K562 (cell line): Measurements from ENCODE around the gene ATP5PO. TPM values are rescaled to one million over a fixed set of nuclear protein-coding genes. Genes with fewer than 3 reads are reported as not detected.

Source experiments
- ARID1B ChIP-seq: fragments of 450-650 bp; IDR thresholded peaks from 2 replicates; pipeline ENCODE4 v1.6.1; 2016; ENCODE audit warnings: antibody characterized with exemption, mild to moderate bottlenecking, inconsistent platforms
- CEBPZ ChIP-seq: fragments of 150-350 bp; IDR thresholded peaks from 2 replicates; pipeline ENCODE4 v1.6.1; 2014; ENCODE audit warnings: low read depth, mild to moderate bottlenecking, low read length, borderline replicate concordance
- FOXA3 ChIP-seq, 2 experiments: fragments of 450-650 bp in 1 of 2; sonication (generic) in 1 of 2; formaldehyde crosslinking; IDR thresholded peaks in 1 of 2; conservative IDR thresholded peaks in 1 of 2; 2 replicates each; pipeline versions ENCODE4 v1.4.0 to v1.8.0; 2020 to 2022; ENCODE audit warnings: mild to moderate bottlenecking in 2 of 2, missing genetic modification reagents in 1 of 2
- LCOR ChIP-seq: sonication (generic); formaldehyde crosslinking; IDR thresholded peaks from 2 replicates; pipeline ENCODE4 v1.8.0; 2022; ENCODE audit warnings: mild to moderate bottlenecking, missing genetic modification reagents
- MBD1 ChIP-seq: fragments of 250-450 bp; sonication (Bioruptor Pico); IDR thresholded peaks from 2 replicates; pipeline ENCODE4 v1.8.0; 2022; ENCODE audit warnings: inconsistent platforms
- NEUROD1 ChIP-seq: fragments of 150-350 bp; IDR thresholded peaks from 2 replicates; pipeline ENCODE4 v1.6.1; 2014; ENCODE audit warnings: borderline replicate concordance, low read length, low read depth; ENCODE audit not compliant: partially characterized antibody
- PBX2 ChIP-seq, 2 experiments: IDR thresholded peaks in 1 of 2; conservative IDR thresholded peaks in 1 of 2; 2 replicates each; pipeline ENCODE4 v1.6.1; 2016; ENCODE audit warnings: low read depth in 2 of 2, mild to moderate bottlenecking in 1 of 2, missing compliant biosample characterization in 1 of 2, missing genetic modification characterization in 1 of 2, moderate library complexity in 1 of 2
- PHB ChIP-seq: fragments of 250-450 bp; sonication (Bioruptor Pico); IDR thresholded peaks from 2 replicates; pipeline ENCODE4 v1.5.0; 2021
- POU5F1 ChIP-seq: fragments of 150-350 bp; IDR thresholded peaks from 2 replicates; pipeline ENCODE4 v1.6.1; 2014; ENCODE audit warnings: borderline replicate concordance, low read length, low read depth, mild to moderate bottlenecking; ENCODE audit not compliant: partially characterized antibody
- TARDBP ChIP-seq: fragments of 450-650 bp; IDR thresholded peaks from 2 replicates; pipeline ENCODE4 v1.6.1; 2016
- TEAD2 ChIP-seq: fragments of 450-650 bp; IDR thresholded peaks from 2 replicates; pipeline ENCODE4 v1.6.1; 2016; ENCODE audit warnings: missing genetic modification characterization, control low read depth, missing compliant biosample characterization
- ZBTB2 ChIP-seq: fragments of 450-650 bp; IDR thresholded peaks from 2 replicates; pipeline ENCODE4 v1.6.1; 2016; ENCODE audit warnings: antibody characterized with exemption
- ZNF263 ChIP-seq: sonication (generic); formaldehyde crosslinking; IDR thresholded peaks from 2 replicates; pipeline ENCODE4 v1.8.0; 2022; ENCODE audit warnings: mild to moderate bottlenecking, missing genetic modification reagents, borderline replicate concordance
- ZNF41 ChIP-seq: fragments of 250-450 bp; sonication (Bioruptor Pico); conservative IDR thresholded peaks from 2 replicates; pipeline ENCODE4 v1.4.0; 2020; ENCODE audit warnings: mild to moderate bottlenecking
- ZNF449 ChIP-seq: fragments of 250-450 bp; sonication (Bioruptor Pico); IDR thresholded peaks from 2 replicates; pipeline ENCODE4 v1.8.0; 2022; ENCODE audit warnings: moderate library complexity, mild to moderate bottlenecking, inconsistent platforms
- ZNF717 ChIP-seq: fragments of 250-450 bp; sonication (Bioruptor Pico); IDR thresholded peaks from 2 replicates; pipeline ENCODE4 v1.5.0; 2021
- polyA plus RNA-seq, 8 experiments: library from polyadenylated mRNA; depleted of rRNA in 4 of 8; stranded (reverse) in 5 of 8; unstranded in 3 of 8; fragments of >200 nt; fragmentation: Nextera tagmentation in 2 of 8; fragmentation: Illumina TruSeq in 1 of 8; extraction: Ambion mirVana in 2 of 8; extraction: Trizol in 1 of 8; gene quantifications; 2 replicates each; pipeline versions ENCODE4 v1.2.1 to v1.2.3, GENCODE V29; 2011 to 2014; ENCODE audit warnings: inconsistent platforms in 1 of 8, missing spikeins in 1 of 8
- total RNA-seq, 7 experiments: library from RNA; depleted of rRNA in 6 of 7; stranded (reverse); fragments of >200 nt in 6 of 7; fragmentation: Illumina TruSeq in 2 of 7; extraction: Trizol in 2 of 7; gene quantifications; 2 replicates each; pipeline versions ENCODE4 v1.2.1 to v1.2.3, GENCODE V29; 2011 to 2021; ENCODE audit warnings: low replicate concordance in 1 of 7

ATP5PO gene
- total and polyA plus RNA-seq, 9 of the 15 experiments (the other 6 are each of a cell fraction or from before 2014, with no cell fraction given): 367 to 2,722 (median 808) TPM

GRCh38 chr21:33947451-33948095, 32.0 kb upstream of the ATP5PO start (continued):
- TF ChIP-seq ZNF449 (no peak), ARID1B (peak; percentile 87), PHB (CRISPR knock-in tag) (no peak), MBD1 (CRISPR knock-in tag) (no peak), ZNF717 (CRISPR knock-in tag) (no peak), ZNF41 (CRISPR knock-in tag) (no peak), LCOR (CRISPR knock-in tag) (0 out of 2 replicates have a peak, but pooled peaks have one; percentile 18), POU5F1 (no peak), ZBTB2 (peak; percentile 56; the same call in 1 of the 2 replicates), TEAD2 (tag) (no peak), CEBPZ (no peak), FOXA3 (CRISPR knock-in tag; conservative IDR thresholded peaks at IDR 0.05 in 1 of 2, IDR thresholded peaks at IDR 0.05 in 1 of 2) (peak in 1 of 2 experiments; percentile 78; a peak in 1 of 4 replicates), ZNF263 (CRISPR knock-in tag) (no peak), TARDBP (no peak), PBX2 (CRISPR knock-in tag; IDR thresholded peaks at IDR 0.05; ENCODE audit: low read depth) (no peak), PBX2 (tag; conservative IDR thresholded peaks at IDR 0.05; ENCODE audit: low read depth) (peak; percentile 82), NEUROD1 (peak; percentile 68)
